HG02885 (cell line): ENCODE results near the gene C16orf92.

Source experiments
- ATAC-seq: cut with Tn5 transposase; IDR thresholded peaks from one replicate; pipeline ENCODE4 v1.9.1; 2021; ENCODE audit warnings: mild to moderate bottlenecking; ENCODE audit not compliant: unreplicated experiment, poor library complexity

The C16orf92 gene, protein sequence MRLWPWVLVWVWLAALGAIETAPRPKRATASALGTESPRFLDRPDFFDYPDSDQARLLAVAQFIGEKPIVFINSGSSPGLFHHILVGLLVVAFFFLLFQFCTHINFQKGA

DNA sequence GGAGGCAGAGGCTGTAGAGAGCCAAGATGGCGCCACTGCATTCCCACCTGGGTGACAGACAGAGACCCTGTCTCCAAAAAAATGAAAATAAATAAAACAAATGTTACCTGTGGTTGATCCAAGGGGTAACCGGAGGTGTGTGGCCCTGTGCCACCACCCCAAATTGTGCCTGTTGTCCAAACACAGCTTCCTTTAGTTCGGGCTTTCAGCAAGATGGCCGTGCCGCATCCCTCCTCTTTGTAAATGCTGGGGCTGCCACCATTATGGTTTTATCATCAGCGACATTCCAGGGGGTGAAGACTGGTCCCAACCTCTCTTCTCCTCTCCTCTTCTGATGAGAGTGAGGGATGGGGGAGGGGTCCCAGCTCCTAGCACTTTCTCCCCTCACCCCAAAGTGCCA is at the start of gene C16orf92:
Gene C16orf92 (plus strand): TSS at position 312 of the 400 bp plus-strand sequence. CDS start 143 bp downstream, outside the sequence.
- no peak for ATAC-seq

DNA sequence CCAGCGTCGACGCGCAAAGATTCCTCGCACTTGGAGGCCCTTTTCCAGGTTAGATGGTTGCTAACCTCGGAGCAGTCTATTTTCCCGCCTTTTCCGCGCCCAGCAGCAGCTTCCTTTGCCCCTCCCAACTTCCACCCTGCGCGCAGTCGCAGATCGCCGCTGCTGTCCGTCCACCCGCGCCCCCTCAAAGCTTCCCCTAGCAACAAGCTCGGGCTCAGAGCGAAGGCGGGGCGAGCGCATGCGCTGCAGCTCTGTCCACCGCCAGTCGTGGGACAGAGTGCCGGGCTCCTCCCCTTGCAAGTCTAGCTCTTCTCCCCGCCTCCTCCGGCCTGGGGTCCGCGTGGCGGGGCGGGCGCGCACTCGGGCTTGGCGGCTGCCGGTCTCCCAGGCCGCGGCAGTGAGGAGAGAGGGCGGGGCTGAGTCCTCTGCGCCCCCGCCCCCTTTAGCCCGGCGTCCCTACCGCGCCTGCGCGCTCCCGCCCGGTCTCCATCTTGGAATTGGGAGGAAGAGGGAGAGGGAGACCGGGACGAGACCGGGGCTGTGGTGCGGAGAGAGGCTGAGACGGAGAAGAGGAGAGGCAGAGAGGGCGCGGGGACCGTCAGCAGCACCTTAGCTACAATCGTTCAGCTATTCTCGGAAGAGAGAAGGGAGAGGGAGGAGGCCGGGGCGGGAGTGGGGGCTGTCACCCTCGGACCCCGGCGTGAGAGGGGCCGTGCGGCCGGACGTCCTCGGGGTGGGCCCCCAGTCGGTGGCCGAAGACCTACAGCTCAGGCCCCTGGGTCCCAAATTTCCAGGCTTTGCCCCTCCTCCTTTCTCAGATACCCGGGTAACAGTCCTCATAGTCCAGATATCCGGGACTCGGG is 49.4 kb upstream of the C16orf92 start, which contains the start of gene TAOK2:
Gene TAOK2 (plus strand): TSS at position 485 of the 863 bp plus-strand sequence. CDS start 3,905 bp downstream, outside the sequence.
- ATAC-seq, result peak; percentile 93

DNA sequence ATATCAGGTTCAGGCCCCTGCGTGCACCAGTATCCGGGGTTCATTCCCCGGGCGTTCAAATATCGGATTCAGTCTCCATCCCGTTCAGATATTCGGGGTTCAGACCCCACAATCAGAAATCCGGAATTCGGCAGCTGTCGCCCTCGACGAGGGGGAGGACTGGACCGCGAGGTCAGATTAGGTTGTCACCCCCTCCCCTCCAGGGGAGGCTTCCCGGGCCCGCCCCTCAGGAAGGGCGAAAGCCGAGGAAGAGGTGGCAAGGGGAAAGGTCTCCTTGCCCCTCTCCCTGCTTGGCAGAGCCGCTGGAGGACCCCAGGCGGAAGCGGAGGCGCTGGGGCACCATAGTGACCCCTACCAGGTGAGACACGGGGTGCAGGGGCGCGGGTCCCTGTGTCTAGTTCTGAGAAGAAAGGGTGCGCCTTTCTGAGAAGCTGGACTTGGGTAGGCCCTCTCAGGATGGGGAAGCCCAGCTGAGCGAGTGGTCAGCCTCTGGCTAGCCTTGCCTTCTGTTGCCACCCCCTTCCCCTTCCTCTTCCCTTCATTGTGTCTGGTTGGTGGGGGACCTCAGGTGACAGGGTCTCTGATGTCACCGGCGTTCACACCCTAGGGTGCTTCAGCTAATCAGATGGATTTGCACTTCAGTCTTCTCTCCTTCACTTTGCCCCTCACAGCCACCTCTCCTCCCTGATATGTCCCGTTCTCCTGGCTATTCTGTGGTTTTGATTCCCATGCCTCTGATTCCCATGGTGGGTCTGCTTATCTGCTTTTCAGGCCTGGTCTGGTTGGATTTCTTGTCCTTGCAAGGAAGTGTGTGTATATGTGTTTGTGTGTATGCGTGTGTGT is 48.5 kb upstream of the C16orf92 start:
- no peak for ATAC-seq

DNA sequence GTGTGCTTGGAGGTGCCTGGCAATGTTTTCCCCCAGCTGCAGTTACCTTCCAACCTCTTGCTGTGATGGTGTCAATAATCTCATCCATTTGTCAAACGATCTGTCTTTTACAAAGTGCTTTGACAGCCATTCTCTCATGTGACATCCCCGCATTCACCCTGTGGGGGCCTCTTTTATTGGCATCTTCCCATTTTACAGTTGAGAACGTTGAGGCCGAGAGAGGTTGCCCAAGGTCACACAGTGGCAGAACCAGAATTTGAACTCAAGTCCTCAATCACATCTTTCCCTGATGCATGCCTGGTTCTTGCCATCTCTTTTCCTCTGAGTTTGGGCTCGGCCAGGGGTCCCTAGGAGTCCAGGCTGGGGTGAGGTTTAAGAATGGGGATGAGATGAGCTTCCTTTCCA is 47.9 kb upstream of the C16orf92 start:
- ATAC-seq, result no peak

DNA sequence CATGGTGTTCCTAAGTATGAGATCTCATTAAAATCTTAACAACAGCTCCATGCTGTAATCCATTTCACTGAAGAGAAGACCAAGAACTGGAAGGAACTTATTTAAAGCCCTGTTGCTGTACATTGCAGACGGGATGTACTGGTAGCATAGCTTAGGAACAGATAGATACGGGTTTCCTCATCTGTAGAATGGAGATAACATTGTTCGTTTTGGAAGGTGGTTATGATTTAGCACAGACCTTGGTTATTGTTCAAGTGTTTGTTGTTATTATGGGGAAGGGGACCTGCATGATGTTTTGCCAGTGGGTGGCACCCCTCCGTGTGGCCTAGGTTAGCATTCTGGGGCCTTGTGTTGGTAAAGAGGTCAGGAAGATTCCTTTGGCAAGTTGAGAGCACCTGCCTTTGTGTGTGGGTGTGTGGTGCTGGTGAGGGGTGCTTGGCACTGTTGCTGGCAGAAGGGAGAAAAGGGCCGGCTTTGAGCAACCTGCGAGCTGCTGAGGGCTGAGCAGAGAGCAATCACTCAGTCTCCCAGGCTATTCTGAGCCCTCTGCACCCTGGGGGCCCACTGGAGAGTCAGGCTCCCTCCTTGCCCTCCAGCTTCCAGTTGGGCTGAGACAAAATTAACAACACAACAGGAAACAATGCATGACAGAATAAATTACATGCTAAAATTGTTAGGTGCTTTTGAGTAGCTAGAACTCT is 47.0 kb upstream of the C16orf92 start:
- no peak for ATAC-seq

DNA sequence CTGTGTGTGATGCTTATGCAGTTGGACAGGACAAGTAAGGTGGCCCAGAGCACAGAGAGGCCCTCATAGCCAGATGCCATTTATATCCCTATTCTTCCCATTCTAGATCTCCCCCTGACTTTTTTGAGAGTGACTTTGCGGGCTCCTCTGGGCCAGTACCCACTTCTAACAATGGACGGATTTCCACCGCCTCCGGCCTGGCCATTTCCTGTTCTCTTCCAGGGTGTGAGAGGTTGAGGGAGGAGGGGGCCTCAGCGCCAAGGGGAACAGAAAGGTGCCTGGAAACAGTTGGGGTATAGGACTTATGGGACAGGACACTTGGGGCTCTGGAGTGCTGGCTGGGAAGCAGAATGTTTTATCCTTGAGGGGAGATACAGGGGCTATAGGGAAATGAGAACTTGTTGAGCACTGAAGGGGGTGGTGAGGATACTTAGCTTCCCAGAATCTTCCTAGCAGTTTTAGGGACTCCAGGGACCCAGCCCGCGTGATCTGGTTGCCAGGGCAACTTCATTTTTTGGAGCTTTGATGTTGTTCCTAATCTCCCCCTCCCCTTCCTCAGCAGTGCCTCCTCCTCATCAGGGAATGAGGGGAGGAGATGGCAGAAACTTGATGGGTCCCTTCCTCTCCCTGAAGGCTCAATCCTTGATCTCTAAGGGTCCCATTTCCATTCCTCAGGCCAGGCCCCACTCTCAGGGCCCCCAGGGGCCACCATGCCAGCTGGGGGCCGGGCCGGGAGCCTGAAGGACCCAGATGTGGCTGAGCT is 45.8 kb upstream of the C16orf92 start:
- no peak for ATAC-seq

DNA sequence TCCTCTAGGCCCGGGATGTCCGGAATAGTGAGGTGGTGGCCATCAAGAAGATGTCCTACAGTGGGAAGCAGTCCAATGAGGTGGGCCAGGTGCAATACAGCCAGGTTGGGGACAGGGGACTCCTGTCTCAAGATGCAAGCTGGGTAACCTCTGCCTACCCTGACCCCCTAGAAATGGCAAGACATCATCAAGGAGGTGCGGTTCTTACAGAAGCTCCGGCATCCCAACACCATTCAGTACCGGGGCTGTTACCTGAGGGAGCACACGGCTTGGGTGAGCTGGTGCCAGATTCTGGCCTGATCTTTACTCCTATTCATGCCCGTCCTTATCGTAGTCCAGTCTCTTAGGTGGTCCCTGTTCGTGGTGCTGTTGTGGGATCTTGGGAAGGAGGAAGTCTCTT is 44.9 kb upstream of the C16orf92 start:
- ATAC-seq, result no peak

DNA sequence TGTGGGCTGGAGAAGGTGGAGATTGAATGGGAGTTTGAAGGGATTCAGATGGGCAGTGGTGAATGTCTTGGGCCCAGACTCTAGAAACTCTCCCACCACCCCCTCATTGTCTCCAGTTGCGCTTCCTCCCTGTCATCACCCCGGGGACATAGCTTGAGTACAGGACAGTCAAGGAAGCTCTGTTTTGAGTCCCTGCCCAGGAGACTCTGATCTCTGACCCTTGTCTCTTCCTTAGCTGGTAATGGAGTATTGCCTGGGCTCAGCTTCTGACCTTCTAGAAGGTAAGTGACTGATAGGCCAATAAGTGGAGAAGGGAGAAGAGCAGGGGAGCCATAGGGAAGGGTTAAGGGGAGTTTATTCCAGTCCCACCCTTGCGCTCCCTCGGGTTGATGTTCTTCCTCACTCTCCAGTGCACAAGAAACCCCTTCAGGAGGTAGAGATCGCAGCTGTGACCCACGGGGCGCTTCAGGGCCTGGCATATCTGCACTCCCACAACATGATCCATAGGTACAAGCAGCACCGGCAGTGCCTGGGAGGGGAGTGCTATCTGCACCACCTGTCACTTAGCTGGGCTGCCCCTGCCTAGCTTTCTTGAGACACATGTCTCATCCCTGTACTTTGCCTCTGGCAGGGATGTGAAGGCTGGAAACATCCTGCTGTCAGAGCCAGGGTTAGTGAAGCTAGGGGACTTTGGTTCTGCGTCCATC is 44.3 kb upstream of the C16orf92 start:
- no peak for ATAC-seq

DNA sequence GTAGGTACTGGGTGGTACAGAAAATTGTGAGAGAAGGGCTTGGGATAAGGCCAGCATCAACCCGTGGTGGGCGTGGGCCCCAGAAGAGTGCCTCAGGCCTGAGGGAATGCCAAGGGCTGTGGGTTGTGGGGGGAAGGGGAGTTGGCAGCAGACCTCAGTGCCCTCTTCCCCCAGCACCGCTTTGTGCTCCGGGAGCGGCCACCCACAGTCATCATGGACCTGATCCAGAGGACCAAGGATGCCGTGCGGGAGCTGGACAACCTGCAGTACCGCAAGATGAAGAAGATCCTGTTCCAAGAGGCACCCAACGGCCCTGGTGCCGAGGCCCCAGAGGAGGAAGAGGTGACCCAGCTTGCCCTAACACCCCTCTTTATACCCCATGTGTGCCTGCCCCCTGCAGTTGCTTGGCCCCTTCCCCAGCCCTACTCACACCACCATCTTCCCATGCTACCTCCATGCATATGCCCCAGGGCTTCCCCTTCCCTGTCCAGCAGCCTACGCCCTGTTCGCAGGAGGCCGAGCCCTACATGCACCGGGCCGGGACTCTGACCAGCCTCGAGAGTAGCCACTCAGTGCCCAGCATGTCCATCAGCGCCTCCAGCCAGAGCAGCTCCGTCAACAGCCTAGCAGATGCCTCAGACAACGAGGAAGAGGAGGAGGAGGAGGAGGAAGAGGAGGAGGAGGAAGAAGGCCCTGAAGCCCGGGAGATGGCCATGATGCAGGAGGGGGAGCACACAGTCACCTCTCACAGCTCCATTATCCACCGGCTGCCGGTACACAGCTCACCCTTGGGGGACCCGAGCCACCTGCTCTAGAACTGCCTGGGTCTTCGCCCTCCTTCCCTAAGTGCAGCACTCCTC is 40.2 kb upstream of the C16orf92 start:
- no peak for ATAC-seq

DNA sequence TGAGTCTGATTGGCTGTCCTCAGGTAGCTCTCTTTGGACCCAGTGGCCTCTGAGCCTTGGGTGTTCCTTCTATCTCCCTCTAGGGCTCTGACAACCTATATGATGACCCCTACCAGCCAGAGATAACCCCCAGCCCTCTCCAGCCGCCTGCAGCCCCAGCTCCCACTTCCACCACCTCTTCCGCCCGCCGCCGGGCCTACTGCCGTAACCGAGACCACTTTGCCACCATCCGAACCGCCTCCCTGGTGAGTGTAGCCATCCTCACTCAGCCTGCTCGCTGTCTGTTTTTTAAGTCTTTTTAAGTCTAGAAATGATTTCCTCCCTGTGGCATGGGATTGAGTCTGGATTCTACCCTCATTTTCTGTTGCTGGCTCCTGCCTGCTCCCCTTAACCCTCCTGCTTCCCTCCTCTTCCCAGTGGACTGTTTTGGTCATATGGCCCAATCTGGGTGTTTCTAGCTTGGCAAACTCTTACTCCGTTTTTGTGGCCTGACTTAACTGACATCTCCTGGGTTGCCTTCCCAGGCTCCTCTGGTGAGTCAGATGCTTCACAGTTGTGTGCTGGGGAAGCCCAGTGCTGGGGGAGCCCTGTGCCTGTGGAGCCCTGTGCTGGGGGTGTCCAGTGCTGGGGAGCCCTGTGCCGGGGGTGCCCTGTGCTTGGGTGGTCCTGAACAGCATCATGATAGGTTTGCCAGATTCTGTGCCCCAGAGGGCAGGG is 39.4 kb upstream of the C16orf92 start:
- ATAC-seq, result no peak

DNA sequence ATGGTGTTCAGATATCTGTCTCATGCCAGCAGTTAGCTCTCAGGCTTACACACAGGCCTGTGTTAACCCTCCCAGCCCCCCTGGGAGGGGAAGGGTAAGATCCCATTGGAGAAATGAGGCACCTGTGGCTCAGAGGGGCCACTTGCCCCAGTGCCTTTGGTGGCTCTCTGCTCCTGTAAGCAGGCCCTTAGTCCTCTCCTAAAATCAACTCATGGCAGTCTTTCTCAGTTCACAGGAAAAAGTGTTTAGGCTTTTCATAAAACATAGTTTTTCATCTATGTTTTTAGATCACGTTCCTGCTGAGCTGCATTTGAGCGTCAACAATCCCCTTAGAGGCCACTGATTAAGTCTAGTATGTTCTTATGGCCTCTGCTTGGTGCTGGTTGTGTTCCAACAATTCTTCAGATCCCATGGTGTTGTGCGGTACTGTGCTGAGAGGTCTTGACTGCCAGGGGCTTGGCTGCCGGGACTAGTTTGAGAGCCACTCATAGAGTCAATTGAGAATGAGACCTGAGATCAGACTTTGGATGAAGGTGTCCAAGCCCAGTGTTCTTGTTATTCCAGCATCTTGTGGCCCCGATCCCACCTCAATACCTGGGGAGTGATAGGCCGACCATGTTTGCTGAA is 38.7 kb upstream of the C16orf92 start:
- no peak for ATAC-seq

DNA sequence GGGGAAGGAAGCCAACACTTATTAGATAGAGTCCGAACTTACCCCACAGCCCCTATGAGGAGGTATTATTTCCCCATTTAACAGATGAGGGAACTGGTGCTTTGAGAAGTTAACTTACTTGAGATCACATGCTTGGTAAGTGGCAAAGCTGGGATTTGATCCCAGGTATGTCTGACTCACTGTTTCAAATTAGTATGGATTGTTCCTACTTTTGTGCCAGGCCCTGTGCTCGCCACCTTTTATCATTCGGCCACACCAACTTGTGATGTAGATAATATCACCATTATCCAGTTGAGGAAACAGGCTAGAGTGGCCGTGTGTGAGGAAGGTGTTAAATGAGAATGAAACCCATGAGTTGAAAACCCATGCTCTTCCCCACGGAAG is 38.2 kb upstream of the C16orf92 start:
- ATAC-seq, result no peak

DNA sequence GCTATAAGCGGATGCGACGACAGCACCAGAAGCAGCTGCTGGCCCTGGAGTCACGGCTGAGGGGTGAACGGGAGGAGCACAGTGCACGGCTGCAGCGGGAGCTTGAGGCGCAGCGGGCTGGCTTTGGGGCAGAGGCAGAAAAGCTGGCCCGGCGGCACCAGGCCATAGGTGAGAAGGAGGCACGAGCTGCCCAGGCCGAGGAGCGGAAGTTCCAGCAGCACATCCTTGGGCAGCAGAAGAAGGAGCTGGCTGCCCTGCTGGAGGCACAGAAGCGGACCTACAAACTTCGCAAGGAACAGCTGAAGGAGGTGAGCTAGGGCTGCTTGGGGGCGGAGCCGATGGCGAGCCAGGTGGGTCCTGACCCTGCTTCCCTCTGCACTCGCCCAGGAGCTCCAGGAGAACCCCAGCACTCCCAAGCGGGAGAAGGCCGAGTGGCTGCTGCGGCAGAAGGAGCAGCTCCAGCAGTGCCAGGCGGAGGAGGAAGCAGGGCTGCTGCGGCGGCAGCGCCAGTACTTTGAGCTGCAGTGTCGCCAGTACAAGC is 37.7 kb upstream of the C16orf92 start:
- no peak for ATAC-seq

DNA sequence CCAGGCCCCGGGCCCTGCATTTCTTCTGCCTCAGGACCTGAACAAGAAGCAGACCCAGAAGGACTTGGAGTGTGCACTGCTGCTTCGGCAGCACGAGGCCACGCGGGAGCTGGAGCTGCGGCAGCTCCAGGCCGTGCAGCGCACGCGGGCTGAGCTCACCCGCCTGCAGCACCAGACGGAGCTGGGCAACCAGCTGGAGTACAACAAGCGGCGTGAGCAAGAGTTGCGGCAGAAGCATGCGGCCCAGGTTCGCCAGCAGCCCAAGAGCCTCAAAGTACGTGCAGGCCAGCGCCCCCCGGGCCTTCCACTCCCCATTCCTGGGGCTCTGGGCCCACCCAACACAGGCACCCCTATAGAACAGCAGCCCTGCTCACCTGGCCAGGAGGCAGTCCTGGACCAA is 36.8 kb upstream of the C16orf92 start:
- no peak for ATAC-seq

DNA sequence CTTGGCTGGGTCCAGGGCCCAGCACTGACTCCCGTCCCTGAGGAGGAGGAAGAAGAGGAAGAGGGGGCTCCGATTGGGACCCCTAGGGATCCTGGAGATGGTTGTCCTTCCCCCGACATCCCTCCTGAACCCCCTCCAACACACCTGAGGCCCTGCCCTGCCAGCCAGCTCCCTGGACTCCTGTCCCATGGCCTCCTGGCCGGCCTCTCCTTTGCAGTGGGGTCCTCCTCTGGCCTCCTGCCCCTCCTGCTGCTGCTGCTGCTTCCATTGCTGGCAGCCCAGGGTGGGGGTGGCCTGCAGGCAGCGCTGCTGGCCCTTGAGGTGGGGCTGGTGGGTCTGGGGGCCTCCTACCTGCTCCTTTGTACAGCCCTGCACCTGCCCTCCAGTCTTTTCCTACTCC is 36.1 kb upstream of the C16orf92 start:
- no peak for ATAC-seq

DNA sequence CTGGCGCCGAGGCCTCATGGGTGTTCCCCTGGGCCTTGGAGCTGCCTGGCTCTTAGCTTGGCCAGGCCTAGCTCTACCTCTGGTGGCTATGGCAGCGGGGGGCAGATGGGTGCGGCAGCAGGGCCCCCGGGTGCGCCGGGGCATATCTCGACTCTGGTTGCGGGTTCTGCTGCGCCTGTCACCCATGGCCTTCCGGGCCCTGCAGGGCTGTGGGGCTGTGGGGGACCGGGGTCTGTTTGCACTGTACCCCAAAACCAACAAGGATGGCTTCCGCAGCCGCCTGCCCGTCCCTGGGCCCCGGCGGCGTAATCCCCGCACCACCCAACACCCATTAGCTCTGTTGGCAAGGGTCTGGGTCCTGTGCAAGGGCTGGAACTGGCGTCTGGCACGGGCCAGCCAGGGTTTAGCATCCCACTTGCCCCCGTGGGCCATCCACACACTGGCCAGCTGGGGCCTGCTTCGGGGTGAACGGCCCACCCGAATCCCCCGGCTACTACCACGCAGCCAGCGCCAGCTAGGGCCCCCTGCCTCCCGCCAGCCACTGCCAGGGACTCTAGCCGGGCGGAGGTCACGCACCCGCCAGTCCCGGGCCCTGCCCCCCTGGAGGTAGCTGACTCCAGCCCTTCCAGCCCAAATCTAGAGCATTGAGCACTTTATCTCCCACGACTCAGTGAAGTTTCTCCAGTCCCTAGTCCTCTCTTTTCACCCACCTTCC is 35.5 kb upstream of the C16orf92 start:
- no peak for ATAC-seq
